GM03348 (cell line): Measurements from ENCODE around the gene PRKCB.
"Not testable (repeated sequence)": the region's sequence is repeated elsewhere in the genome, so short reads cannot be mapped to it uniquely, and the experiment has no call there.

Experiments
- DNase-seq: peaks from one replicate; pipeline ENCODE4 v3.0.0; 2012; ENCODE audit warnings: low spot score

Gene PRKCB

DNA sequence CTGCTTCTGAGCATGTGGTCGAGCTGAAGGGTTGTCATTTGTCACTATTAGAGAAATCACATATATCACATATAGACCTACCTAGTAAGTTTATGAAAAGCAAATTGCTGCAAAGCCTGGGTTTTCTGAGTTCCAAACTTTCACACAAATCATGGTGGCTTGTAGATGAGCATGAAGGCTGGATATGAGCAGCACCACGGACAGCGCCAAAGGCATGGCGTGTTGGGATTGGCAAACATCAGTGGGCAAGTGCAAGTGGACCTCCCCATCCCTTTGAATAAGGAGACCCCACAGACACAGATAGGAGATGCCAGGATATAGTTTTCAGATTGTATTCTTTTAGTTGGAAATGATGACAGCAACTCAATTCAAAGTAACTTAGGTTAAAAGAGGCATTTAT is 342.7 kb downstream of the PRKCB start:
- no peak for DNase-seq

DNA sequence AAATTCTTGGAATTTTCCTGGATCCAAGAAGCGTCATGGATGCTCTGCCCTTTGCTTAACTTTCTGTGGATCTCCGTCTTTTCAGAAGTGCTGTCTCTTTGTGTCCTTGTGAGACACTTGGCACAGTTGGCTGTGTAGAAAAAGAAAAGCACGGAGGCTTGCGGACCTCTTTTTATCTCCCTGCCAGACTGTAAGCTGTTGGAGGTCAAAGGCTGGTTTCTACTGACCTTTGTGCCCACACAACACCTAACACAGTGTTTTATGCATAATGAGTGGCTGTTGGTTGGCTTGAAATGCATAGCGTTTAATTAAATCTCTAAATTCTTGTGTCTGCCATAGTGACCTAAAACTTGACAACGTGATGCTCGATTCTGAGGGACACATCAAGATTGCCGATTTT is 344.7 kb downstream of the PRKCB start:
- DNase-seq = no peak

GRCh38 chr16:24188021-24188542 is 352.3 kb downstream of the PRKCB start:
- DNase-seq = no peak

GRCh38 chr16:24188751-24189318 is 353.1 kb downstream of the PRKCB start:
- DNase-seq = no peak

GRCh38 chr16:24189941-24190340 is 354.2 kb downstream of the PRKCB start:
- DNase-seq = no peak

GRCh38 chr16:24191876-24192402 is 356.2 kb downstream of the PRKCB start:
- no peak for DNase-seq

- DNase-seq = no peak
These were observed 359.4 kb downstream of the PRKCB start for GRCh38 chr16:24195221-24195620.

DNA sequence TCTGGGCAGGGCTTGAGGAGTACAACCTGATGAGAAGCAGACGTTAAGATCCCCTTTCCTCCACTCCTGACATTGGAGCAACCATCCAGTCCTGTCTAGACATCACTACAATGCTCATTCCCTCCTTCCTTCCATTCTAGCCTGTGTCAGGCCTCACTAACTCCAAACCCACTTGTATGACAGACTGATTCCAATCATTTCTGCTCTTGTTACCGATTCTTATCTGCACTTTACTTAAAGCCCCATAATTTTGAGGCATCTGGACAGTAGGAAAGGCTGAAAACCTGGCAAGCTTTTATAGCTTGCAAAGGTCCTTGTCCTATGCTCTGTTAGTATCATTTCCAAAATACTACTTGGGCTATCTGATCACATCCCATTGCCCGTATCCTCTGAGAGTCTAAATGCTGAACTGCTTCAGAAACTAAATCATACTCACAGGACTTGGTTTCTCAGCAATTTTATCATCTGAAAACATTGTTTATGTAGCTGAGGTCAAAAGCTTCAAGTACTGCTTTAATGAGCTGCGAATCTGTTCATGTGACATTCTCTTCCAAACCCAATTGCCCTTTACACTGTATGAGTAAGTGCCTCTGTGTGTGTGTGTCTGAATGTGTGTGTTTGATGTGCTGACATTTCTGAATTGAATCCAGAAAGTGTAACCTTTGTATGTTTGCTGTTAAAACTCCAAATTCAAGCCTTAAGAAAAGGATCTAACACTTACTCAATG is 363.2 kb downstream of the PRKCB start:
- no peak for DNase-seq

DNA sequence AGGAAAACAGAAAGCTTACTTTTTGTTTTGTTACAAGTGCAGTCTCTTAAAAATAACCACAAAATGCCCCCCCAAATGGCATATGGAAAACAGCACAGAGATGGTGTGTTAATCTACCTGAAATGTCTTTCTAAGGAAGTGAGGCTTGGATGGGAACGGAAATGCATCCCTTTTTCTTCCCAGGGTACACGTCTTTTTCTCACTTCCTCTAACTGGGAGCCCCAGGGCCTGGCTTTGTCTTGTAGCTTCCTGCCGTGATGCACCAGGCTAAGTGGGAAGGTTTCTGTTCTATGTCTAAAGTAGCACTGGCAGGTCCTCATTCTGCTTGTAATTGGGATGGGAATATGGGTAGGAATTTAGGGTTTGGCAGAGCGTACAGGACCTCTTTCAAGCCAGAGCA is 367.9 kb downstream of the PRKCB start:
- no peak for DNase-seq

GRCh38 chr16:24204150-24204665 is 368.4 kb downstream of the PRKCB start:
- no peak for DNase-seq

DNA sequence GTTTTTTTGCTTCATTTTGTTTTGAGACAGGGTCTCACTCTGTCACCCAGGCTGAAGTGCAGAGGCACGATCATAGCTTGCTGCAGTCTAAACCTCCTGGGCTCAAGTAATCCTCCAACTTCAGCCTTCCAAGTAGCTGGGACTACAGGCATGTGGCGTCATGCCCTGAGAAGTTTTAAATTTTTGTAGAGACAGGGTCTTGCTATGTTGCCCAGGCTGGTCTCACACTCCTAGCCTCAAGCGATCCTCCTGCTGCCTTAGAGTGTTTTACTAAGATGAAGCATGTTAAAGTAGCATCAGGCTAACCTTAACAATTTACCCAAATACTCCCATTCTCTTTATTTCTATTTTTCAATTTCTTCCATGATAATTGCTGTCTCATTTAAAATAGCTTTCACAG is 371.1 kb downstream of the PRKCB start:
- no peak for DNase-seq

DNA sequence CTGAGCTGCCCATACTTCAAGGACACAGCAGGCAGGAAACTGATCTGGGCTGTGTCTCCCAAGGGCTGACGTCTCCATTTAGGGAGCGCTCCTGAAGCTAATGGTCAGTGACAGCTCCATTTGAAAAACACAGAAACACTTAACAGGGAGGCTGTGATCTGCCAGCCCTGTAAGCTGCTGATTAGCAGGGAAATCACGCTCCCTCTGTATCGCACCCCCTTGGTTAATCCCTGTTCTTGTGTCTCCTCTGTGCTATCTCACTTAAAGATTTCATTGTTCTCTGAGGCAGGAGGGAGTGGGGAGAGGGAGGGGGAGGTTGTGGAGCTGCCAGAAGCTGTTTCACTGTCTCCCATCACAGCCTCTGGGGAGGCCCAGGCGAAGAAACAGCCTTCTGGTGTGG is 372.9 kb downstream of the PRKCB start:
- no peak for DNase-seq

GRCh38 chr16:24214992-24215391 is 379.2 kb downstream of the PRKCB start:
- DNase-seq = no peak

DNA sequence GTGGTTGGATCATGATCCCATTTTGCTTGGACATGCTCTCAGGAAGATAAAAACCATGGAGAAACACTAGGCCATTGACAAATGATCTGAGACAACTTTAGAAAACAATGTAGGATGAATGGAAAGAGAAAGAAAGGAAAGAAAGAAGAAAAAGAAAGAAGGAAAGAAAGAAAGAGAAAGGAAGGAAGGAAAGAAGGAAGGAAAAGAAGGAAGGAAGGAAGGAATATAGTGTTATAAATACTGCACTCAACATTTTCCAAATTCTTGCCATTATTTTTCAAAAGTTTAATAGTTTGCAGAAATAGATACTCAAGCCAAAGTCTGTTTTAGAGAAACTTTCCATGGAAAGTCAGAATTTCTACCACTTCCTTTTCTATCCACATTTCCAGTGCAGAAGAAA is 381.2 kb downstream of the PRKCB start:
- no peak for DNase-seq

- DNase-seq = no peak
These were observed 381.7 kb downstream of the PRKCB start for GRCh38 chr16:24217461-24217860.

DNA sequence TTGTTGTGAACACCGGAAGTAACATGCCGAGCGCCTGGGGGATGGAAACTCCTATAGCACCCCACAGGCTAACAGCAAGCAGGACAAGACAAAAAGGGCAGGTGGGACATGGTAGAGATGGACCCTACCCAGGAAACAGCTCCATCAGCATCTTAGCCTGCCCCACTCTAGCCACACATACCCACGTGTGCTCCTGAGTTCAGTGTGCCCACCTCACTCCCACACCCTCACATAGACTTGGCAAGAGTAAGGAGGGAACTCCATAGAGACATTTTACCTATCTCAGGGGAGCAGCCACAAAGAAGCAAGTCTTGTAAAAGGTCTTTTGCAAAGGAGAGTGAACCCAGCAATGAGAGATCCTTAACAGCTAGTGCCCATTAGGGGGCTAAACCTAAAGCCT is 382.5 kb downstream of the PRKCB start:
- no peak for DNase-seq

DNA sequence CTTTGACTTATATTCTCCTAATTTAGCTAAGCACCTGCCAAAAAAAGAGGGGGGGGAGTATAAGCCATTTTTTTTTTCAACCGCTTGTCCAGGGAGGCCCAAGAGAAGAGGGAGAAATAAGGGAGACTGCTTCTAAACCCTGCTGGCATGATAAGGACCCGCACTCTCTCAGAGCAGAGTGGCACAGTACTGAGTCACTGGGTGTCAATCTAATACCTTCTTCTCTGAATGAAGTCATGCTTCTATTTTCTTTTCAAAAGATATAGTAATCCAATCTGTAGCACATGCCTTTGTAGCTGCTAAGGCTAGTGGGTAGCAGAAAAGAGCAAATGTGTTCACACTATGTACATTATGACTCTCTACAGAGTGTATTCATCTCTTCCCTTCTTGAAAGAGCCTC is 385.4 kb downstream of the PRKCB start:
- no peak for DNase-seq

GRCh38 chr16:24228514-24228913 is 392.7 kb downstream of the PRKCB start:
- no peak for DNase-seq

- DNase-seq = no peak
These were observed 397.2 kb downstream of the PRKCB start for GRCh38 chr16:24232936-24233335.

- no peak for DNase-seq
These were observed 399.0 kb downstream of the PRKCB start for GRCh38 chr16:24234737-24235136.

GRCh38 chr16:24235806-24236205 is 400.0 kb downstream of the PRKCB start:
- no peak for DNase-seq

GRCh38 chr16:24238846-24239245 is 403.1 kb downstream of the PRKCB start:
- DNase-seq = not testable (repeated sequence)

- no peak for DNase-seq
These were observed 411.3 kb downstream of the PRKCB start for GRCh38 chr16:24246911-24247607.
